C4-2B (cell line): ENCODE results near the gene GPR25.
A peak's percentile ranks its signal among the peaks of the same experiment; 100 is the strongest.

Source experiments
- H3K27ac ChIP-seq: fragments of 450-650 bp; 2 replicates; pipeline ENCODE4 v1.5.1; 2017
- ZFX ChIP-seq: fragments of 450-650 bp; IDR thresholded peaks from 2 replicates; pipeline ENCODE4 v1.6.1; 2017
- TF ChIP-seq, protein P1 (sequence below): fragments of 450-650 bp; conservative IDR thresholded peaks from 2 replicates; pipeline ENCODE4 v1.5.1; 2017; ENCODE audit warnings: mild to moderate bottlenecking

The GPR25 gene

GRCh38 chr1:200872446-200873115, at the start of gene GPR25:
GPR25 (plus strand) TSS chr1:200872981; CDS start chr1:200873038, 57 bp downstream.
- H3K27ac ChIP-seq = no peak within 1 kb of the TSS
- TF ChIP-seq, protein P1, sequence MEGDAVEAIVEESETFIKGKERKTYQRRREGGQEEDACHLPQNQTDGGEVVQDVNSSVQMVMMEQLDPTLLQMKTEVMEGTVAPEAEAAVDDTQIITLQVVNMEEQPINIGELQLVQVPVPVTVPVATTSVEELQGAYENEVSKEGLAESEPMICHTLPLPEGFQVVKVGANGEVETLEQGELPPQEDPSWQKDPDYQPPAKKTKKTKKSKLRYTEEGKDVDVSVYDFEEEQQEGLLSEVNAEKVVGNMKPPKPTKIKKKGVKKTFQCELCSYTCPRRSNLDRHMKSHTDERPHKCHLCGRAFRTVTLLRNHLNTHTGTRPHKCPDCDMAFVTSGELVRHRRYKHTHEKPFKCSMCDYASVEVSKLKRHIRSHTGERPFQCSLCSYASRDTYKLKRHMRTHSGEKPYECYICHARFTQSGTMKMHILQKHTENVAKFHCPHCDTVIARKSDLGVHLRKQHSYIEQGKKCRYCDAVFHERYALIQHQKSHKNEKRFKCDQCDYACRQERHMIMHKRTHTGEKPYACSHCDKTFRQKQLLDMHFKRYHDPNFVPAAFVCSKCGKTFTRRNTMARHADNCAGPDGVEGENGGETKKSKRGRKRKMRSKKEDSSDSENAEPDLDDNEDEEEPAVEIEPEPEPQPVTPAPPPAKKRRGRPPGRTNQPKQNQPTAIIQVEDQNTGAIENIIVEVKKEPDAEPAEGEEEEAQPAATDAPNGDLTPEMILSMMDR = no peak
- TF ChIP-seq ZFX = no peak

GRCh38 chr1:200831091-200831490, 41.7 kb upstream of the GPR25 start:
- no peak overlapping the region for H3K27ac ChIP-seq
- TF ChIP-seq ZFX = no peak
- TF ChIP-seq, protein P1 = no peak

- H3K27ac ChIP-seq = no peak overlapping the region
- TF ChIP-seq, protein P1 = no peak
- no peak for TF ChIP-seq ZFX
Observed at GRCh38 chr1:200834383-200834782, 38.4 kb upstream of the GPR25 start.

DNA sequence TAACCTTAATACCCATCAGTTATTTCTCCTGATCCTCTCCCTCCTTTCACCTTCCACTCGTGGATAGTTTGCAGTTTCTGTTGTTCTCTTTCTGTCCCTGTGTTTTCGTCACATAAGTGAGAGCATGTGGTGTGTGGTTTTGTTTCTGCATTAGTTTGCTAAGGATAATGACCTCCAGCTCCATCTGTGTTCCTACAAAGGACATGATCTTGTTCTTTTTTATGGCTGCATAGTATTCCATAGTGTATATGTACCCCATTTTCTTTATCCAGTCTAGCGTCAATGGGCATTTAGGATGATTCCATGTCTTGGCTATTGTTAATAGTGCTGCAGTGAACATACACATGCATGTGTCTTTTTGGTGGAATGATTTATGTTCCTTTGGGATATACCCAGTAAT, 36.6 kb upstream of the GPR25 start:
- TF ChIP-seq, protein P1 = no peak
- TF ChIP-seq ZFX = no peak
- no peak overlapping the region for H3K27ac ChIP-seq

DNA sequence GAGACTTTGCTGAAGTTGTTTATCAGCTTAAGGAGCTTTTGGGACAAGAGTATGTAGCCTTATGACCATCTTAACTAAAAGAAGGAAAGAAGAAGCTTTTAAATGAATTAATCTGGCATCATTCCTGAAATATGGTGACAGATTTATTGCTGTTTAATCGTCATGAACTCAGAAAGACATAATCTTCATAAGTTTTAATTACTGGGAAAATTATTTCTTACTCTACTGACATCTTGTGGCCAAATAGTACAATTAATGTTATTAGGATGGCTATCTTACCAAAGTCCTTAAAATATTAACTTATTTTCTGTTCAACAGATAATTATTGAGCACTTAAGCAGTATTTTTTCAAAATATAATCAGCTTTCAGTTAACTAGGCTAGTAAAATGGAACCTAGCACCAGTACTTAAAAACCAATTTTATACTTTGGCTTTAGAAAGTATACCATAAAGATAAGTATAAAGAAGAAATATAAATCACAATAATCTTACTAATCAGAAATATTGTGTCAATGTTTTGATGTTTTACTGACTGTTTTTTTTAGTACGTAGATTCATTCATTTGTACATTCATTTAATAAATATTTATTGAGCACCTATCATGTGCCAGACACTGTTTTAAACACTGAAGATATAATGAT, 34.7 kb upstream of the GPR25 start:
- H3K27ac ChIP-seq = no peak overlapping the region
- TF ChIP-seq, protein P1 = peak; percentile 81
- TF ChIP-seq ZFX = no peak

- H3K27ac ChIP-seq = no peak overlapping the region
- no peak for TF ChIP-seq ZFX
- TF ChIP-seq, protein P1 = no peak
Observed at GRCh38 chr1:200838676-200839445, 33.9 kb upstream of the GPR25 start.

DNA sequence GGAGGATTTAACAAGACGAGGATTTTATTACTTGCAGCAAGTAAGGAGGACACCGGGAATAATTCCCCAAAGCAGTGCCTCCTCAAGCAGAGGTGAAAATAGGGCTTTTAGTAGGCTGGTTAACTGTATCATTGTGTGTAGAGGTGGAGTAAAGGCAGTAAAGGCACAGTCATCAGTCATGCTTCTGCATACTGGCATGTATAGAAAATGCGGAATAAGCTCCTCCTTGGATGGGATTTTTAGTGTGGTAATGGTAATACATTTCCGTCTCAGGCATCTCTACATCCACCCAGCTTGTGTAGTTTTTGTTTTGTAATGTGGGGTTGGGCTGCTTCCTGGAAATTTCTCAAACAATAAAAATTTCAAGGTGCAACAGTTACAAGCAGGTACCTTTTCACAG, 27.4 kb upstream of the GPR25 start:
- TF ChIP-seq ZFX = no peak
- TF ChIP-seq, protein P1 = no peak

More for the DNA sequence above, 27.4 kb upstream of the GPR25 start:
- H3K27ac ChIP-seq = no peak overlapping the region
